Testis (tissue), 3 donors: Measurements from ENCODE around the gene NDUFA8. TPM values are rescaled to one million over a fixed set of nuclear protein-coding genes. Genes with fewer than 3 reads are reported as not detected.

Source experiments
- DNase-seq: peaks from one replicate; pipeline ENCODE4 v3.0.0-alpha.2; 2019
- H3K27ac ChIP-seq, 2 donors: fragments of 200-600 bp; sonication (generic); one replicate each; pipeline ENCODE4 v1.5.1; 2019
- H3K27me3 ChIP-seq: fragments of 200-600 bp; sonication (generic); one replicate; pipeline ENCODE4 v1.5.1; 2019
- H3K36me3 ChIP-seq: fragments of 200-600 bp; sonication (generic); one replicate; pipeline ENCODE4 v1.5.1; 2017; ENCODE audit warnings: low read depth; ENCODE audit errors: missing control alignments
- H3K4me1 ChIP-seq: fragments of 200-600 bp; sonication (generic); one replicate; pipeline ENCODE4 v1.5.1; 2019
- H3K4me3 ChIP-seq, 2 donors: fragments of 200-600 bp; sonication (generic); one replicate each; pipeline ENCODE4 v1.5.1; 2017 to 2019
- H3K9me3 ChIP-seq: fragments of 200-600 bp; sonication (generic); one replicate; pipeline ENCODE4 v1.5.1; 2017
- CTCF ChIP-seq, 3 experiments: fragments of 450-650 bp in 2 of 3; fragments of 200-600 bp in 1 of 3; sonication (generic) in 1 of 3; IDR thresholded peaks; one replicate each; pipeline ENCODE4 v1.5.1; 2016 to 2019; ENCODE audit warnings: antibody characterized with exemption in 3 of 3, mild to moderate bottlenecking in 2 of 3, moderate library complexity in 1 of 3
- POLR2A ChIP-seq: fragments of 450-650 bp; IDR thresholded peaks from one replicate; pipeline ENCODE4 v1.6.1; 2017; ENCODE audit warnings: antibody characterized with exemption, mild to moderate bottlenecking, moderate library complexity
- WGBS, 2 donors: methylation state at CpG; one replicate each; pipeline ENCODE4 v1.1.5; 2018; 5-methylcytosine and 5-hydroxymethylcytosine counted together
- intact Hi-C: fragments of 100-400 bp; cut with DNase I; formaldehyde crosslinking; loops from one replicate; pipeline ENCODE4 v1.15.1; 2023; ENCODE audit warnings: low total_unique reads
- polyA plus RNA-seq: library from polyadenylated mRNA; stranded (reverse); fragments of 350-450 nt; fragmentation: Illumina TruSeq; extraction: RNeasy Lipid Tissue Mini Kit (QIAGEN cat#74804); gene quantifications from one replicate; pipeline ENCODE4 v1.2.3, GENCODE V29; 2014; ENCODE audit warnings: low read depth, low replicate concordance; ENCODE audit not compliant: insufficient read depth
- total RNA-seq, 2 donors: library from RNA; depleted of rRNA; stranded (reverse); fragments of >200 nt; gene quantifications; one replicate each; pipeline ENCODE4 v1.2.3, GENCODE V29; 2016

Gene NDUFA8
- total and polyA plus RNA-seq, 3 donors from 2014 or later, result 59.4 to 219 (median 62.1) TPM

- DNase-seq, result no peak
- no peaks in the 10 kb centered on the region for H3K36me3 ChIP-seq
- H3K9me3 ChIP-seq, result no peaks in the 10 kb centered on the region
- TF ChIP-seq CTCF (IDR thresholded peaks at IDR 0.05), result no peak
- TF ChIP-seq POLR2A, result no peak
- intact Hi-C loops, result no loop called here
- 90 to 93% methylated on average over 2 to 3 of the region's 3 CpGs for WGBS, 2 donors
- no peak overlapping the region for H3K27ac ChIP-seq
- H3K4me3 ChIP-seq, result no peak overlapping the region
- H3K4me1 ChIP-seq, result no peaks in the 10 kb centered on the region
- no peaks in the 10 kb centered on the region for H3K27me3 ChIP-seq
Measured at GRCh38 chr9:122109035-122109813, 50.4 kb downstream of the NDUFA8 start.

- H3K36me3 ChIP-seq, result no peaks in the 10 kb centered on the region
- H3K27me3 ChIP-seq, result no peaks in the 10 kb centered on the region
- H3K4me1 ChIP-seq, result no peaks in the 10 kb centered on the region
- TF ChIP-seq POLR2A (no peak), CTCF (IDR thresholded peaks at IDR 0.05) (no peak)
- H3K9me3 ChIP-seq, result no peaks in the 10 kb centered on the region
- H3K4me3 ChIP-seq, result no peak overlapping the region
- intact Hi-C loops, result no loop called here
- DNase-seq, result no peak
- 76 to 82% methylated on average over 7 of the region's 7 CpGs for WGBS, 2 donors
- no peak overlapping the region for H3K27ac ChIP-seq
Measured at GRCh38 chr9:122107291-122107805, 52.2 kb downstream of the NDUFA8 start.

GRCh38 chr9:122106576-122106975 lies 53.0 kb downstream of the NDUFA8 start:
- Histone ChIP-seq H3K27ac (no peak overlapping the region), H3K27me3 (no peaks in the 10 kb centered on the region), H3K36me3 (no peaks in the 10 kb centered on the region), H3K9me3 (no peaks in the 10 kb centered on the region), H3K4me1 (no peaks in the 10 kb centered on the region), H3K4me3 (no peak overlapping the region)
- no peak for DNase-seq
- 31 to 34% methylated on average over 2 of the region's 2 CpGs for WGBS, 2 donors
- intact Hi-C loops, result no loop called here
- TF ChIP-seq CTCF (IDR thresholded peaks at IDR 0.05) (no peak), POLR2A (no peak)

- no peaks in the 10 kb centered on the region for H3K4me1 ChIP-seq
- intact Hi-C loops, result no loop called here
- no peak for DNase-seq
- 96 to 97% methylated on average over 1 of the region's 1 CpG for WGBS, 2 donors
- H3K36me3 ChIP-seq, result no peaks in the 10 kb centered on the region
- H3K4me3 ChIP-seq, result no peak overlapping the region
- no peak for TF ChIP-seq POLR2A
- TF ChIP-seq CTCF (IDR thresholded peaks at IDR 0.05), result no peak
- H3K27ac ChIP-seq, result no peak overlapping the region
- no peaks in the 10 kb centered on the region for H3K9me3 ChIP-seq
- no peaks in the 10 kb centered on the region for H3K27me3 ChIP-seq
Measured at GRCh38 chr9:122103985-122104384, 55.6 kb downstream of the NDUFA8 start.

- no peak overlapping the region for H3K27ac ChIP-seq
- H3K27me3 ChIP-seq, result no peaks in the 10 kb centered on the region
- intact Hi-C loops, result no loop called here
- 87 to 91% methylated on average over 2 of the region's 2 CpGs for WGBS, 2 donors
- H3K36me3 ChIP-seq, result no peaks in the 10 kb centered on the region
- no peak for DNase-seq
- H3K9me3 ChIP-seq, result no peaks in the 10 kb centered on the region
- TF ChIP-seq CTCF (IDR thresholded peaks at IDR 0.05), result no peak
- H3K4me3 ChIP-seq, result no peak overlapping the region
- H3K4me1 ChIP-seq, result no peaks in the 10 kb centered on the region
Measured at GRCh38 chr9:122102156-122102555, 57.4 kb downstream of the NDUFA8 start.
